HEK293 (cell line): ENCODE measurements around the gene MOB2.

Experiments used
- CTCF ChIA-PET: fragments of 350-600 bp; formaldehyde crosslinking; extraction: SDS; loops from one replicate; lab custom pipeline; 2021; ENCODE audit warnings: antibody characterized with exemption; lab: Yijun Ruan, JAX
- POLR2A ChIA-PET: fragments of 300-600 bp; formaldehyde crosslinking; extraction: SDS; loops from one replicate; lab custom pipeline; 2020; ENCODE audit warnings: antibody characterized with exemption, inconsistent platforms; lab: Yijun Ruan, JAX
- H3K27ac ChIP-seq: fragments of 200-500 bp; sonication (Bioruptor generic); 2 replicates; pipeline ENCODE4 v1.5.1; 2014; ENCODE audit warnings: low read depth, low read length, control low read depth, inconsistent platforms; ENCODE audit errors: extremely low read depth
- H3K36me3 ChIP-seq, 2 experiments: fragments of 200-500 bp in 1 of 2; sonication (Bioruptor generic) in 1 of 2; 1 replicate in 1 of 2; 2 replicates in 1 of 2; pipeline ENCODE4 v1.5.1; 2014 to 2017; ENCODE audit warnings: inconsistent platforms in 2 of 2, low read length in 2 of 2; ENCODE audit not compliant: control insufficient read depth in 2 of 2, insufficient read depth in 1 of 2
- H3K4me1 ChIP-seq: fragments of 200-500 bp; sonication (Bioruptor generic); 2 replicates; pipeline ENCODE4 v1.5.1; 2014; ENCODE audit warnings: mild to moderate bottlenecking, low read length, inconsistent platforms; ENCODE audit not compliant: control insufficient read depth, insufficient read depth
- H3K4me3 ChIP-seq: 2 replicates; pipeline ENCODE4 v1.5.1; 2011; ENCODE audit warnings: low read depth, mild to moderate bottlenecking, control low read depth, low read length, moderate library complexity
- H3K9me3 ChIP-seq: fragments of 200-500 bp; sonication (Bioruptor generic); 2 replicates; pipeline ENCODE4 v1.5.1; 2014; ENCODE audit warnings: low read depth, low read length, inconsistent platforms; ENCODE audit not compliant: control insufficient read depth, insufficient read depth
- HOXD13 ChIP-seq: sonication (generic); formaldehyde crosslinking; IDR thresholded peaks from 2 replicates; pipeline ENCODE4 v1.8.0; 2022; ENCODE audit warnings: missing genetic modification reagents, borderline replicate concordance
- PRDM2 ChIP-seq: fragments of 450-650 bp; formaldehyde crosslinking; IDR thresholded peaks from 2 replicates; pipeline ENCODE4 v1.5.1; 2016; ENCODE audit warnings: missing biosample characterization, missing genetic modification characterization, borderline replicate concordance
- SP7 ChIP-seq: fragments of 450-650 bp; formaldehyde crosslinking; IDR thresholded peaks from 2 replicates; pipeline ENCODE4 v1.5.1; 2016; ENCODE audit warnings: missing biosample characterization, missing genetic modification characterization
- WT1 ChIP-seq: fragments of 450-650 bp; formaldehyde crosslinking; IDR thresholded peaks from 2 replicates; pipeline ENCODE4 v1.5.1; 2016; ENCODE audit warnings: missing biosample characterization, missing genetic modification characterization
- ZNF148 ChIP-seq: fragments of 450-650 bp; formaldehyde crosslinking; IDR thresholded peaks from 2 replicates; pipeline ENCODE4 v1.5.0; 2017; ENCODE audit warnings: missing biosample characterization, missing genetic modification characterization, borderline replicate concordance
- ZNF169 ChIP-seq: fragments of 450-650 bp; formaldehyde crosslinking; IDR thresholded peaks from 2 replicates; pipeline ENCODE4 v1.5.1; 2016; ENCODE audit warnings: missing biosample characterization, missing genetic modification characterization
- ZNF292 ChIP-seq: fragments of 450-650 bp; formaldehyde crosslinking; IDR thresholded peaks from 2 replicates; pipeline ENCODE4 v1.5.1; 2016; ENCODE audit warnings: low read depth, missing biosample characterization, missing genetic modification characterization, borderline replicate concordance
- ZNF335 ChIP-seq: fragments of 450-650 bp; formaldehyde crosslinking; conservative IDR thresholded peaks from 2 replicates; pipeline ENCODE4 v1.5.1; 2016; ENCODE audit warnings: missing biosample characterization, missing genetic modification characterization
- ZNF449 ChIP-seq: fragments of 450-650 bp; formaldehyde crosslinking; IDR thresholded peaks from 2 replicates; pipeline ENCODE4 v1.5.1; 2017; ENCODE audit warnings: missing biosample characterization, mild to moderate bottlenecking, missing genetic modification characterization, moderate library complexity
- ZNF621 ChIP-seq: fragments of 450-650 bp; formaldehyde crosslinking; IDR thresholded peaks from 2 replicates; pipeline ENCODE4 v1.5.1; 2017; ENCODE audit warnings: missing biosample characterization, missing genetic modification characterization
- ZNF645 ChIP-seq: fragments of 450-650 bp; formaldehyde crosslinking; IDR thresholded peaks from 2 replicates; pipeline ENCODE4; 2016; ENCODE audit warnings: missing biosample characterization, missing genetic modification characterization
- ZNF664 ChIP-seq: fragments of 450-650 bp; formaldehyde crosslinking; IDR thresholded peaks from 2 replicates; pipeline ENCODE4 v1.5.1; 2016; ENCODE audit warnings: missing biosample characterization, missing genetic modification characterization
- ZNF677 ChIP-seq: fragments of 450-650 bp; IDR thresholded peaks from 2 replicates; pipeline ENCODE4 v1.5.0; 2018; ENCODE audit warnings: missing biosample characterization, mild to moderate bottlenecking, missing genetic modification characterization, moderate library complexity
- ZNF707 ChIP-seq: fragments of 450-650 bp; formaldehyde crosslinking; IDR thresholded peaks from 2 replicates; pipeline ENCODE4 v1.5.1; 2016; ENCODE audit warnings: missing biosample characterization, missing genetic modification characterization

Gene MOB2

GRCh38 chr11:1456596-1457325 is 29.8 kb downstream of the MOB2 start:
- TF ChIP-seq SP7 (tag by site-specific recombination) = no peak
- TF ChIP-seq PRDM2 (tag by site-specific recombination) = no peak
- no peak for TF ChIP-seq ZNF707 (tag by site-specific recombination)
- no peak for TF ChIP-seq WT1
- TF ChIP-seq ZNF621 (tag by site-specific recombination) = no peak
- no peak for TF ChIP-seq ZNF664 (tag by site-specific recombination)
- no peak for TF ChIP-seq HOXD13 (CRISPR knock-in tag)
- no peak for TF ChIP-seq ZNF335 (tag by site-specific recombination)
- no peak for TF ChIP-seq ZNF645 (tag by site-specific recombination)
- no peak for TF ChIP-seq ZNF292 (tag by site-specific recombination)
- no peak for TF ChIP-seq ZNF677 (tag by site-specific recombination)
- TF ChIP-seq ZNF449 (tag by site-specific recombination) = no peak
- TF ChIP-seq ZNF169 (tag by site-specific recombination) = no peak
- no peak for TF ChIP-seq ZNF148 (tag by site-specific recombination)
- Histone ChIP-seq H3K9me3 (no peaks in the 10 kb centered on the region), H3K27ac (no peak overlapping the region), H3K36me3 (peaks cover 0 to 62% of the 10 kb centered on the region in 2 experiments; a peak in 1 of 3 replicates), H3K4me3 (no peak overlapping the region), H3K4me1 (no peaks in the 10 kb centered on the region)
- ChIA-PET POLR2A (no interaction called here), CTCF (interaction anchor here (0.6 to 0.9 kb wide), 2 partner anchors 59 to 1149 kb away, joined by 3 read pairs; no protein-coding TSS in a partner anchor)
